ENCODE data around the gene ZNF724. TPM values are rescaled to one million over a fixed set of nuclear protein-coding genes. Genes with fewer than 3 reads are reported as not detected.

ZNF724 gene
- total RNA-seq, 4 donors from 2014 or later = 0.22 to 1.4 (median 0.82) TPM

- TF ChIP-seq POLR2A (IDR thresholded peaks at IDR 0.05) = no peak
- no peak for TF ChIP-seq EP300 (IDR thresholded peaks at IDR 0.05)
- no peak for TF ChIP-seq CTCF (IDR thresholded peaks at IDR 0.05)
- H3K9me3 ChIP-seq = peaks cover 0 to 94% (median 38%) of the 10 kb centered on the region in 4 donors
- no peak overlapping the region for H3K27ac ChIP-seq
- DNase-seq (ENCODE audit: low spot score in 2 of 2) = no peak
- H3K27me3 ChIP-seq = no peaks in the 10 kb centered on the region
- 91 to 92% methylated on average over 3 of the region's 3 CpGs for WGBS, 2 donors
- H3K4me1 ChIP-seq = no peaks in the 10 kb centered on the region
- no peak overlapping the region for H3K4me3 ChIP-seq
- peaks cover 0 to 66% (median 9%) of the 10 kb centered on the region in 3 donors for H3K36me3 ChIP-seq
Observed at GRCh38 chr19:23222998-23223652, 27.1 kb downstream of the ZNF724 start.

GRCh38 chr19:23203841-23204344 lies 46.3 kb downstream of the ZNF724 start:
- Histone ChIP-seq H3K36me3 (no peaks in the 10 kb centered on the region), H3K4me1 (no peaks in the 10 kb centered on the region), H3K4me3 (peak overlapping the region in 1 of 4 donors; percentile 32), H3K27ac (peak overlapping the region in 1 of 4 donors; percentile 46), H3K27me3 (no peaks in the 10 kb centered on the region), H3K9me3 (peaks cover 0 to 19% (median 0%) of the 10 kb centered on the region in 4 donors)
- no peak for TF ChIP-seq CTCF (IDR thresholded peaks at IDR 0.05)
- no peak for TF ChIP-seq EP300 (IDR thresholded peaks at IDR 0.05)
- no peak for TF ChIP-seq POLR2A (IDR thresholded peaks at IDR 0.05)
- DNase-seq (ENCODE audit: low spot score in 2 of 2) = no peak
- 14 to 20% methylated on average over 33 to 38 of the region's 39 CpGs for WGBS, 2 donors

GRCh38 chr19:23190341-23190740 lies 59.9 kb downstream of the ZNF724 start:
- WGBS, 2 donors = 83 to 86% methylated on average over 9 of the region's 9 CpGs

GRCh38 chr19:23183251-23183650 lies 66.9 kb downstream of the ZNF724 start:
- Histone ChIP-seq H3K4me3 (no peak overlapping the region), H3K4me1 (no peaks in the 10 kb centered on the region), H3K27ac (no peak overlapping the region), H3K9me3 (peaks cover 0 to 2% (median 0%) of the 10 kb centered on the region in 4 donors), H3K36me3 (no peaks in the 10 kb centered on the region), H3K27me3 (no peaks in the 10 kb centered on the region)
- DNase-seq (ENCODE audit: low spot score in 2 of 2) = no peak
- no peak for TF ChIP-seq CTCF (IDR thresholded peaks at IDR 0.05)
- no peak for TF ChIP-seq POLR2A (IDR thresholded peaks at IDR 0.05)
- no peak for TF ChIP-seq EP300 (IDR thresholded peaks at IDR 0.05)
- 78% methylated on average over 11 of the region's 11 CpGs for WGBS, 2 donors

More at GRCh38 chr19:23190341-23190740, 59.9 kb downstream of the ZNF724 start:
- DNase-seq (ENCODE audit: low spot score in 2 of 2) = no peak
- H3K27ac ChIP-seq = no peak overlapping the region
- no peaks in the 10 kb centered on the region for H3K36me3 ChIP-seq
- no peaks in the 10 kb centered on the region for H3K4me1 ChIP-seq
- TF ChIP-seq EP300 (IDR thresholded peaks at IDR 0.05) (no peak), POLR2A (IDR thresholded peaks at IDR 0.05) (no peak), CTCF (IDR thresholded peaks at IDR 0.05) (no peak)
- H3K9me3 ChIP-seq = peaks cover 0 to 35% (median 0%) of the 10 kb centered on the region in 4 donors
- H3K4me3 ChIP-seq = no peak overlapping the region
- H3K27me3 ChIP-seq = no peaks in the 10 kb centered on the region

Small RNA genes lying within 50 kb of the gene (small RNA-seq; reads per million reads assigned to genes)
- not detected for gene VN1R91P

Other genes with a start within 250 kb of the ZNF724 start
- gene ZNF728, start 247.2 kb downstream of the ZNF724 start, total RNA-seq = 1 to 10 TPM in 2 of 4 donors, under 1 TPM in 2; 0.59 to 4.4 (median 1.1) TPM
- 1 to 10 TPM in 1 of 4 donors, not detected in 3; 6.3 TPM for gene ZNF730, start 133.4 kb downstream of the ZNF724 start, total RNA-seq
- 10 to 100 TPM; 63.5 to 83.1 (median 81.7) TPM for gene ZNF91, start 145.1 kb upstream of the ZNF724 start, total RNA-seq

Data from tibial nerve (tissue), 4 donors.